ENCODE results near the gene KLHL6. TPM values are rescaled to one million over a fixed set of nuclear protein-coding genes. Genes with fewer than 3 reads are reported as not detected.

The KLHL6 gene
- total and polyA plus RNA-seq, 10 of the 15 experiments (the other 5 are each of a cell fraction or from before 2014, with no cell fraction given) = 4.0 to 91.8 (median 24.4) TPM

- CTCF ChIA-PET = interaction anchor here (1.4 kb wide), 1 partner anchor 23 kb away, joined by 4 read pairs; no protein-coding TSS in a partner anchor
- Histone ChIP-seq H3K4me2 (ENCODE audit: control insufficient read depth, insufficient read depth) (no peak overlapping the region), H3K4me3 (no peak overlapping the region), H3K27me3 (replicated peaks in 1 of 2; ENCODE audit: control insufficient read depth in 2 of 2, insufficient read depth in 2 of 2, low read length in 1 of 2) (no peaks in the 10 kb centered on the region), H3K27ac (ENCODE audit: control insufficient read depth, insufficient read depth) (no peak overlapping the region), H3K79me2 (ENCODE audit: control insufficient read depth, insufficient read depth, low read length) (no peaks in the 10 kb centered on the region), H2AFZ (ENCODE audit: control insufficient read depth, low read depth, low read length) (no peak overlapping the region), H3K4me1 (ENCODE audit: control insufficient read depth, insufficient read depth, low read length) (no peaks in the 10 kb centered on the region), H4K20me1 (ENCODE audit: control insufficient read depth, insufficient read depth) (no peaks in the 10 kb centered on the region), H3K9ac (ENCODE audit: control insufficient read depth, insufficient read depth, low read length) (no peak overlapping the region), H3K36me3 (ENCODE audit: control insufficient read depth in 2 of 2, insufficient read depth in 2 of 2, low read length in 1 of 2) (peaks cover 0 to 20% of the 10 kb centered on the region in 2 experiments; a peak in 2 of 4 replicates), H3K9me3 (replicated peaks; ENCODE audit: control insufficient read depth, insufficient read depth, low read length) (no peaks in the 10 kb centered on the region; the same call in 2 of the 3 replicates)
- TF ChIP-seq POLR2AphosphoS2 (IDR thresholded peaks at IDR 0.05; ENCODE audit: low read depth, low read length) (no peak), CBFB (IDR thresholded peaks at IDR 0.05; ENCODE audit: low read depth) (no peak), CEBPB (IDR thresholded peaks at IDR 0.05; ENCODE audit: borderline replicate concordance in 1 of 2, low read depth in 2 of 2, low read length in 2 of 2) (no peak), NFYA (IDR thresholded peaks at IDR 0.05; ENCODE audit: borderline replicate concordance, low read depth, low read length) (no peak), YBX1 (IDR thresholded peaks at IDR 0.05) (no peak), BMI1 (IDR thresholded peaks at IDR 0.05; ENCODE audit: borderline replicate concordance) (no peak), SMAD1 (IDR thresholded peaks at IDR 0.05; ENCODE audit: low read depth, partially characterized antibody) (no peak), ZNF384 (IDR thresholded peaks at IDR 0.05; ENCODE audit: borderline replicate concordance, low read depth, low read length) (no peak), HCFC1 (IDR thresholded peaks at IDR 0.05; ENCODE audit: low read length) (no peak), ZZZ3 (IDR thresholded peaks at IDR 0.05; ENCODE audit: control insufficient read depth, insufficient read length, low read depth) (no peak), CBX5 (IDR thresholded peaks at IDR 0.05; ENCODE audit: low read depth) (no peak), RCOR1 (conservative IDR thresholded peaks at IDR 0.05; ENCODE audit: low read depth, low read length) (no peak), SIX5 (IDR thresholded peaks at IDR 0.05; ENCODE audit: low read depth, low read length, severe bottlenecking) (no peak), GATAD2B (conservative IDR thresholded peaks at IDR 0.05; ENCODE audit: low read depth) (no peak), YY1 (IDR thresholded peaks at IDR 0.05; ENCODE audit: low read depth, low read length) (no peak)
- TF ChIP-seq, protein P1, sequence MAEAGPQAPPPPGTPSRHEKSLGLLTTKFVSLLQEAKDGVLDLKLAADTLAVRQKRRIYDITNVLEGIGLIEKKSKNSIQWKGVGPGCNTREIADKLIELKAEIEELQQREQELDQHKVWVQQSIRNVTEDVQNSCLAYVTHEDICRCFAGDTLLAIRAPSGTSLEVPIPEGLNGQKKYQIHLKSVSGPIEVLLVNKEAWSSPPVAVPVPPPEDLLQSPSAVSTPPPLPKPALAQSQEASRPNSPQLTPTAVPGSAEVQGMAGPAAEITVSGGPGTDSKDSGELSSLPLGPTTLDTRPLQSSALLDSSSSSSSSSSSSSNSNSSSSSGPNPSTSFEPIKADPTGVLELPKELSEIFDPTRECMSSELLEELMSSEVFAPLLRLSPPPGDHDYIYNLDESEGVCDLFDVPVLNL (IDR thresholded peaks at IDR 0.05; ENCODE audit: low read depth, low read length) = no peak
- TF ChIP-seq, protein P2, sequence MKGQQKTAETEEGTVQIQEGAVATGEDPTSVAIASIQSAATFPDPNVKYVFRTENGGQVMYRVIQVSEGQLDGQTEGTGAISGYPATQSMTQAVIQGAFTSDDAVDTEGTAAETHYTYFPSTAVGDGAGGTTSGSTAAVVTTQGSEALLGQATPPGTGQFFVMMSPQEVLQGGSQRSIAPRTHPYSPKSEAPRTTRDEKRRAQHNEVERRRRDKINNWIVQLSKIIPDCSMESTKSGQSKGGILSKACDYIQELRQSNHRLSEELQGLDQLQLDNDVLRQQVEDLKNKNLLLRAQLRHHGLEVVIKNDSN (IDR thresholded peaks at IDR 0.05; ENCODE audit: borderline replicate concordance, extremely low read length, insufficient read depth, low read depth, low read length) = no peak
- WGBS (ENCODE audit: insufficient coverage, insufficient replicate concordance, low lambda C conversion rate, missing lambda C conversion rate) = 63% methylated on average over 4 of the region's 4 CpGs
- BruUV-seq (replicated peaks) = no TSS peak
- DNase-seq (ENCODE audit: low read depth, low spot score) = no peak
- intact Hi-C loops (cut with micrococcal nuclease; ENCODE audit: unreplicated experiment) = no loop called here
- no peak for ATAC-seq
- RAD21 ChIA-PET (ENCODE audit: unreplicated experiment) = interaction anchor here (0.9 to 1.2 kb wide), 2 partner anchors 13 to 35 kb away, joined by 3 read pairs; no protein-coding TSS in a partner anchor
- in situ Hi-C loops (cut with MboI) = no loop called here
- FAIRE-seq = no peak
- SMC1A ChIA-PET (ENCODE audit: uncharacterized antibody, unreplicated experiment) = no interaction called here
- POLR2A ChIA-PET = interaction anchor here (0.9 to 1.1 kb wide), 2 partner anchors 13 to 19 kb away, joined by 3 to 4 read pairs; no protein-coding TSS in a partner anchor
Measured at GRCh38 chr3:183492849-183493179, 62.7 kb downstream of the KLHL6 start.
